WERI-Rb-1 (cell line): ENCODE data around the gene CD109.
A peak's percentile ranks its signal among the peaks of the same experiment; 100 is the strongest.

Source experiments
- DNase-seq: peaks from one replicate; pipeline ENCODE4 v3.0.0-alpha.2; 2020
- H3K27ac ChIP-seq: fragments of 250-450 bp; sonication (Bioruptor Pico); 2 replicates; pipeline ENCODE4 v1.5.1; 2020; ENCODE audit warnings: mild to moderate bottlenecking, moderate library complexity
- H3K27me3 ChIP-seq: fragments of 250-450 bp; sonication (Bioruptor Pico); 2 replicates; pipeline ENCODE4 v1.5.1; 2021; ENCODE audit warnings: mild to moderate bottlenecking, low read depth, moderate library complexity; ENCODE audit not compliant: insufficient read depth, severe bottlenecking
- H3K36me3 ChIP-seq: fragments of 250-450 bp; sonication (Bioruptor Pico); 2 replicates; pipeline ENCODE4 v1.5.1; 2020; ENCODE audit warnings: mild to moderate bottlenecking, moderate library complexity
- H3K4me3 ChIP-seq: 2 replicates; pipeline ENCODE4 v1.5.1; 2011; ENCODE audit warnings: low read depth, mild to moderate bottlenecking, control low read depth, low read length
- H3K9me3 ChIP-seq: fragments of 250-450 bp; sonication (Bioruptor Pico); 2 replicates; pipeline ENCODE4 v1.5.1; 2021; ENCODE audit warnings: mild to moderate bottlenecking, moderate library complexity; ENCODE audit not compliant: severe bottlenecking
- CTCF ChIP-seq: IDR thresholded peaks from 2 replicates; pipeline ENCODE4 v1.5.1; 2011; ENCODE audit warnings: low read depth, mild to moderate bottlenecking, control low read depth, inconsistent platforms, low read length

The CD109 gene

GRCh38 chr6:73734832-73735453, 38.9 kb downstream of the CD109 start:
- Histone ChIP-seq H3K27ac (no peak overlapping the region), H3K36me3 (no peaks in the 10 kb centered on the region), H3K27me3 (no peaks in the 10 kb centered on the region), H3K4me3 (no peak overlapping the region), H3K9me3 (no peaks in the 10 kb centered on the region)
- TF ChIP-seq CTCF = no peak
- DNase-seq = no peak

DNA sequence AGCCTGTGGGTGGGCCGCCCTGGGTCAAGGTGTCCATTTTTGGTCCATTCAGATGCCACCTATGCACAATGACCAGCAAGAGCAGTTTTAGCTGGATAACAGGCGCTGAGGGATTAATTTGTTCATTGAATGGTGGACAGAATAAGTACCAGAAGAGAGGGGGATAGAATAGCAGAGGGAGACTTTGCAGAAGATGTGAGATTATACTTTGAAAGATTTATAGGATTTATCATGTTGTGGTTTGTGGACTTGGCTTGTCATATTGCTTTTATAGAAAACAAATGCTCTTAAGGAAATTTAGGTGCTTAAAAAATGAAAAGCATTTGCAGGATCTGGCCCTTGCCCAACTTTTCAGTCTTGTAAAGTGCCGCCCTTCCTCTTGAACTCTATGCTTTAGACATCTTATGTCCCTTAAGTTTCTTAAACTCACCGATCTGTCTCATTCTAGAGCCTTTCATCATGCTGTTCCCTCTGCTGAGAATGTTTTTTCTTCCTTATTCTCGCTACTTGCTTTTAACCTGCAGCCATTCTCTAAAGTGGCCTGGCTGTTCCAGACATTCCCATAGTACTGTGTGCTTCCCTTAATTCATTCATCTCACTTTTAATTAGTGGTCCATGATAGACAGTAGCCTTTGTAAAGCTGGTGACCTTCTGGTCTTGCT, 42.5 kb downstream of the CD109 start:
- Histone ChIP-seq H3K4me3 (no peak overlapping the region), H3K27me3 (no peaks in the 10 kb centered on the region), H3K9me3 (no peaks in the 10 kb centered on the region), H3K27ac (no peak overlapping the region), H3K36me3 (no peaks in the 10 kb centered on the region)
- no peak for DNase-seq
- TF ChIP-seq CTCF = no peak

DNA sequence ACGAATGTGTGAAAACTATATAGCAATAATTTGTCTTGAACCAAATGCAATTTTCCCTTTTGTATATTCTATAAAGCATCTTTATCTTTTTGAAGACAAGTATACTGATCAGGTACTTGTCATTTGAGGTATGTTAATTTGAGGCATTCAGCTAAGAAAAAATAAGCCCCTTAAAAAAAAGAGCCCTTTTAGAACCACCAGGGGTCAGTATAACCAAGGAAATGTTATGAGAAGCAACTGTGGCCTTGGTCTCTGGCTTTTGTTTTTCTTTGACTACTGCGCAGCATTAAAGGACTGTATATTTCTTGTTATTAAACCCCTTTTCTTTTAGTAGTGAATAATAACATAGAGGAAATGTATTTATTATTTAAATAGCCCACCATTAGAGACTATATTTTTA, 43.1 kb downstream of the CD109 start:
- Histone ChIP-seq H3K36me3 (no peaks in the 10 kb centered on the region), H3K4me3 (no peak overlapping the region), H3K27ac (no peak overlapping the region), H3K9me3 (no peaks in the 10 kb centered on the region), H3K27me3 (no peaks in the 10 kb centered on the region)
- DNase-seq = no peak
- peak; percentile 44; the same call in 1 of the 2 replicates for TF ChIP-seq CTCF

DNA sequence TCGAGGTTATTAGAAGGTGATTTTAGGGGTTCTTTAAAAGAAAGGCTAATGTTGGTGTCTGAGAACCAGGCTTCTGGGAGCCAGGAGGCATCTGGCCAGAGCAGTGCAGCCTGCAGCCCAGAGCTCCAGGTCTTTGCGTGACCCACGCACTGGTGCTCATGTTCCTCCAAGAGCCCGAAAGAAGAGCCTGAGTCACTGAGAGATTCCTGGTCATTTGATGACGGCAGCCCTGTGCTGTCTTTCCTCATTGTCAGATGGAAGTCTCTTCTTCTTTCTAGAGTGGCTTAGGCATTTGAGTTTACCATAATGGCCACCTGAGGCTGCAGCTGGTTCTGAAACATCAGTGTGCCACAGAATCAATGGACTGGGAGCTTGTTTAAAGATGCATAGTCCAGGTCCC, 46.4 kb downstream of the CD109 start:
- H3K27ac ChIP-seq = no peak overlapping the region
- no peak for TF ChIP-seq CTCF
- no peaks in the 10 kb centered on the region for H3K9me3 ChIP-seq
- H3K27me3 ChIP-seq = no peaks in the 10 kb centered on the region
- no peak for DNase-seq
- no peak overlapping the region for H3K4me3 ChIP-seq
- no peaks in the 10 kb centered on the region for H3K36me3 ChIP-seq

DNA sequence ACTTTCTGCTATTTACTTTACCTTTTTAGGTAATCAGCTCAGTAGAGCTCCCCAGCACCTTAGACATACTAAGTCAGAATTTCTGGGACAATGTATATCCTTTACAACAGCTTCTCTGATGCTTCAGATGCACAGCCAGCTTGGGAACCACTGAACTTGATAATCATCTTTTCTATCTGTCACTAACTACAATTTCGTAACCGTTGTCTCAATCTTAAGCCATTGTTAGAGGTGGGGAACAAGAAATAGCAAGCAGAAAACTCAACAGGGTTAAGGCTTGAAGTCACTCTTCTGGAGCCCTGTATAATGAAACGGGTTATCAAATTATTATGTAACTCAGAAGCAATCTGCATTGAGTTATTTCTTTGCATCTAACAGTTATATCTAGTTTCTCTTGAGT, 47.1 kb downstream of the CD109 start:
- no peaks in the 10 kb centered on the region for H3K9me3 ChIP-seq
- TF ChIP-seq CTCF = no peak
- H3K36me3 ChIP-seq = no peaks in the 10 kb centered on the region
- no peak overlapping the region for H3K4me3 ChIP-seq
- H3K27ac ChIP-seq = no peak overlapping the region
- DNase-seq = no peak
- H3K27me3 ChIP-seq = no peaks in the 10 kb centered on the region

DNA sequence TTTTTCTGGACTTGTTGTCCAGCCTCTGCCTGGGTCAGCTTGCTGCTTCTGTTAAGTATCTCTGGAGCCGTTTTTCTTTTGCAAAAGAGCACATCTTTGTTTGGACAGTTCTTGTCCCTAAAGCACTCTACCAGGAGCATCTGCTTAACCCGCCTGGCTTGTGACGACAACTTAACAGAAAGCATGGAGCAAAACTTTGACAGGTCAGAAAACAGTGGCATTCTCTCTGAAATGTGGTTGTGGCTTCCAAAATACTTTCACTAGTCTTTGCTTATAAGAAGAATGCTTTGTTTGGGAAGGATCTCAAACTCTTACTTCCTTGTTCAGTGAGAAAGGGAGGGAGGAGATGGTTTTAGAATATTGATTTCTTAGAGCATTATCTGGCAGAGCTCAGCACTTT, 47.6 kb downstream of the CD109 start:
- Histone ChIP-seq H3K9me3 (no peaks in the 10 kb centered on the region), H3K27me3 (no peaks in the 10 kb centered on the region), H3K36me3 (no peaks in the 10 kb centered on the region), H3K27ac (no peak overlapping the region), H3K4me3 (no peak overlapping the region)
- TF ChIP-seq CTCF = no peak
- no peak for DNase-seq
